DMS153 treated with DMSO at 0.1 percent for 48 hours (cell line): ENCODE data around the gene RBBP7.
"Not testable (repeated sequence)": the region's sequence is repeated elsewhere in the genome, so short reads cannot be mapped to it uniquely, and the experiment has no call there.

Experiments
- DNase-seq: peaks from one replicate; lab custom pipeline; 2025; ENCODE audit not compliant: unreplicated experiment; lab: John Stamatoyannopoulos, UW

RBBP7 gene

DNA sequence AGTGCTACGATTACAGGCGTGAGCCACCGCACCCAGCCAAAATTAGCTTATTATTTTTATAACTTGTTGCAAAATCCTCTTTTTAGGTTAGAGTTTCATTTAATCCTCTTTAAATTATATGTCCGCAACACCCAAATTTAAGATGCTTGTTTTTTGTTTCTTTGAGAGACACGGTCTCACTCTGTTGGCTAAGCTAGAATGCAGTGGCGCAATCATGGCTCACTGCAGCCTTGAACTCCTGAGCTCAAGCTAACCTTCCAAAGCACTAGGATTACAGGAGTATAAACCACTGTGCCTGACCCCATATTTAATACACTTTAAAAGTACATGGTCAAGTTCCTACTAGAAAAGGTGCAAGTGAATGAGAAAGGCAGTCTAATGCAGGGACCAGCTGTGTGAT, 2.2 kb downstream of the RBBP7 start:
- DNase-seq = no peak

DNA sequence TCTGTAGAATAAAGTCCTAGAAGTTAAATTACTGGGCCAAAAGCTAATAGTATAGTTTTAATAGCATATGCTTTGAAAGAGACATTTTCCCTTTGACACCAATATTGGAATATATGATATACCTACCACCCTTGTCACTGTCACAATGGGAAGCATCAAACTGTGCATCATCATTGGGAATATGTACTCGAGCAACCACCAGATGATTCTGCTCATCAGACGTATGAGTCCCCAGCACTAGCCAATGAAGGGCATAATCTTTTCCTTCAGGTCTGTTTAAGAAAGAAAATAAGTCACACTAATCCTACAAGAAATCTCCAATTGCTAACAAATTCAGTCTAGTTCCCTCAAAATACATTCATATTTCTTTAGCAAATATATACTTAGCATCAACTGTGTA, 7.3 kb downstream of the RBBP7 start:
- no peak for DNase-seq

DNA sequence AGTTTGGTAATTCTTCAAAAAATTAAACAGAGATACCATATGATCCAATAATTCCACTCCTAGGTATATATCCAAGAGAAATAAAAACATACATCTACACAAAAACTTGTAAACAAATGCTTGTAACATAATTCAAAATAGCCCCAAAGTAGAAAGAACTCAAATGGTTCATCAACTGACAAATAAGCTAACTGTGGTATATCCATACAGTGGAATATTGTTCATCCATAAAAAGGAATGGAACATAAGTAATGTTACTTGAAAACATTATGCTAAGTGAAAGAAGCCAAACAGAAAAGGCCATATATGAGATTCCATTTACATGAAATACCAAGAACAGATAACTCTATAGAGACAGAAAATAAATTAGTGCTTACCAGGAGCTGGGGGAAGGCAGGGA, 13.4 kb downstream of the RBBP7 start:
- no peak for DNase-seq

DNA sequence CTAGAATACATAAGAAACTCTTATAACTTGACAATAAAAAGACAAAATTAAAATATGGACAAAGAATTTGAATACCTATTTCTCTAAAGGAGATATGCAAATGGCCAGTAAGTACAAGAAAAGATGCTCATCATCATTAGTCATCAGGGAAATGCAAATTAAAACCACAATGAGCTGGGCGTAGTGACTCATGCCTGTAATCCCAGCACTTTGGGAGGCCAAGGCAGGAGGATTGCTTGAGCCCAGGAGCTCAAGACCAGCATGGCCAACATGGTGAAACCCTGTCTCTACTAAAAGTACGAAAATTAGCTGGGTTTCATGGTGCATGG, 14.1 kb downstream of the RBBP7 start:
- not testable (repeated sequence) for DNase-seq

DNA sequence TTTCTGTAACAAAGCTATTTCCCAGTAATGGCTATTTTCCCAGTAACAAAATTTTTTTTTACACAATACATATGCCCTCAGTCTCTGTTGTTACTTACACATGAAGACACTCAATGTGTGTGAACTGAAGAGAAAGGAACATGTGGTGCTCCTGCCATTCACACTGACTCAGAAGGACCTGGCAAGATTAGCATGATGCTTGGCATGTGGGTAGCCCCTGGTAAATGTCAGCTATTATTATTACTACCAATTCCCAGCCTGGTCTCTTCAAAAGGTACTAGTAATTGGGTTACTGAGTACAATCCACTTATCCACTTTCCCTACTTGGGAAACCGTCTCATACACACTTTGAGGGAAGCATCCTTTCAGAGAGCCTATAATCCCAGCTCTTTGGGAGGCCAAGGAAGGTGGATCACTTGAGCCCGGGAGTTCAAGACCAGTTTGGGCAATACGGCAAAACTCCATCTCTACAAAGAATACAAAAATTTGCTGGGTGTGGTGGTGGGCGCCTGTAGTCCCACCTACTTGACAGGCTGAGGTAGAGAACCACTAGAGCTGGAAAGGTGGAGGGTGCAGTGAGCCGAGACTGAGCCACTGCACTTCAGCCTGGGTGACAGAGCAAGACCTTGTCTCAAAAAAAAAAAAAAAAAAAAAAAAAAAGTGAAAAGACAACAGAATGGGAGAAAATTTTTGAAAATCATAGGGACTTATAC, 14.6 kb downstream of the RBBP7 start:
- no peak for DNase-seq

DNA sequence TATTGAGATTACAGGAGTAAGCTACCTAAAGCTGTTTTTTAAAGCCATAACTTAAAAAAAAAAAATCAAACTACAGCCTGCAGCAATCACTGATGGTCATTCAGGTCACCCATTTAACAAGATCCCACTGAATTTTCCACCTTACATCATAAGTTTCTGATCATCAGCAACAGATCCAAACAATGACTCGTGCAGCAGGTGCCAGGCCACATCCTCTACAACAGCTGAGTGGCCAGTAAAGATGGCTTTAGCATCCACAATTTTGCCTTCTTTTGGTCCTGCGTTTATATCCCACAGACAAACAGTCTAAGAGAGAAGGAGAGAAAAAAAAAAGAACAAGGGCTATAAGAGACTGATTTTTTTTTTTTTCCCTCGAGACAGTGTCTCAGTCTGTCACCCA, 16.6 kb downstream of the RBBP7 start:
- no peak for DNase-seq

DNA sequence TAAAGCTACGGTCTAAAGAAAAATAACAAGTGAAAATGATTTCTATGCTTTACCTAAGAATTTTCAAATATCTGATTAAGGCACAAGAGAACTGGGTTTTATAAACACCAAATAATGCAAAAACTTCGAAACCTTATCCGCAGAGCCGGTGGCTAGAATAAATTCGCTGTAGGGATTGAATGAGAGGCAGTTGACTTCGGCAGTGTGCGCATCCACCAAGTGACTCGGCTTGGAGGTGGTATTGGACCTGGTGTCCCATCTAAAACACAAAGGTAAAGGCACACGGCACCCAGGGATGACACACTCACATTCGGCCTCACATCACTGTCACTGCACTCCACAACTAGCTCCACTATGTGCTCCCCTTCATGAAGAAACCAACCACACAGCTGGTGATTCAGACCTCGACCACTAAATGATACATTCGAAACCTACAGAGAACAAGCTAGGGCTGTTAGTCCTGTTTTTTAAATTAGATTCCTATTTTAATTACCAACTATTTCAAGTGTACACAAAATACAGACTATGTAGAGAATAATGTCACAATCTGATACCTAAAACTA, 17.5 kb downstream of the RBBP7 start:
- no peak for DNase-seq

DNA sequence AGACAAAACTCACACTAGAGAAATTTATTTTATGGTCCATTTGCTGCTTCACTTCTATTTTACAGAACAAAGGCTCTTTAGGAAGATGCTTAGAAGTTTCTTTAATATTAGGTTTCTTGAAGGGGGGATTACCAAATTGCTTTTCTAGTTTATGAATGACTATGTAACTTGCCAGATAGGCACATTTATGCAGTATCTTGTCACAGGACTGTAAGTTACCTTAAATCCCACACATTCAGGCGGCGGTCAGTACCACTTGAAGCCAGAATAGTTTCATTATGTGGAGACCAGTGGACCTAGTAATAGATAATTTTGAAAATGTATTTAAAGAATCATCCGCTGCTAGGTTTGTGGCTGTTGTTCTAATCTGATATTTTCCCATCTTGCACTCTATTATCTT, 18.3 kb downstream of the RBBP7 start:
- no peak for DNase-seq

DNA sequence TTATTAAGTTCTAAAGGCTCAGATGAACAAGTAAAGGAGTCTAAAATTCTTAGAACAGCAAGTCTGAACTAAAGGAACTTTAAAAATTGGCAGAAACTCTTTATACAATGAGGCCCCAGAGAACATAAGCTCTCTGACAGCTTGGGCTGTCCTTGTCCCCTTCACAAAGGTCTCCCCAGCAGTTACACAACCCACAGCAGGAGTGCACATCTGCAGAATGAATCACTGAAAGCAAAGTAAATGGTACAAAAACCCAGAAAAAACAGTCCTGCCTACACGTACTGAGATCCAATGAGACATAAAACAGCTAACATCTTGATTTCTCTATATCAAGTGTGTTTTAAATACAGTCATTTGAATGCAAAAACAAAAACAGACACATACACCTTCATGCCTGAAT, 18.7 kb downstream of the RBBP7 start:
- DNase-seq = no peak

DNA sequence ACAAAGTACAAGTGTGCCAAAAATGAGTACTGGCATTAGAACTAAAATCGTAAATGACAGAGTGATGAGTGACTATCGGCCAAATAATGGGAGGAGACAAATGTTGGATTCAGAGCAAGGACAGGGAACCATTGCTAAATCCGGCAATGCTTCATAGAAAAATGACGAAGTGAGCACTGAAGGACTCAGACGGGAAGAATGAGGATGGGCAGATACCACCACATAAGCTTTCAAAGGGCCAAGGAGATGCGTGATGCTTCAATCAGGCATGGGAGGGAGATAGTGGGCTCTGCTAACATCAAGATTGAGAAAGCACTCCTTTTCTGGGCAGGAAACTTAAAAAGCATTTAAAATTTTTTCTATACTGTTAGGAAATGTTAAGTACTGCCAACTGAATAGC, 21.6 kb downstream of the RBBP7 start:
- DNase-seq = no peak

DNA sequence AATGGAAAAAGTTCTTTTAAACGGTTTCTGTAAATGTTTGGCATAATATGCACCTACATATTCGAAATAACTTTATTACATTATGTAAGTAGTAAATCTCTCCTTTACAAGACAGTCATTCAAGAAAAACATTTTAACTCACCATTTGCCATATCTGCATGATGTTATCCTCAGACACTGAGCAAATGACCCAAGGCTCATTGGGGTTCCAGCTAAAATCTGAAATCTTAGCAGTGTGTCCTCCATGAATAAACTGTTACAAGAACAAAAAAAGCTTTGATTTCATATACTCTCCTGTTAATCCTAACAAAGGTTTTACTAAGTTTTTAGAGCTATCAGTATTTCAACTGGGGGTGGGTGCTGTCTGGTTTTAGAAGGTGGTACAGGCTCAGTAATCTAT, 24.5 kb downstream of the RBBP7 start:
- no peak for DNase-seq

DNA sequence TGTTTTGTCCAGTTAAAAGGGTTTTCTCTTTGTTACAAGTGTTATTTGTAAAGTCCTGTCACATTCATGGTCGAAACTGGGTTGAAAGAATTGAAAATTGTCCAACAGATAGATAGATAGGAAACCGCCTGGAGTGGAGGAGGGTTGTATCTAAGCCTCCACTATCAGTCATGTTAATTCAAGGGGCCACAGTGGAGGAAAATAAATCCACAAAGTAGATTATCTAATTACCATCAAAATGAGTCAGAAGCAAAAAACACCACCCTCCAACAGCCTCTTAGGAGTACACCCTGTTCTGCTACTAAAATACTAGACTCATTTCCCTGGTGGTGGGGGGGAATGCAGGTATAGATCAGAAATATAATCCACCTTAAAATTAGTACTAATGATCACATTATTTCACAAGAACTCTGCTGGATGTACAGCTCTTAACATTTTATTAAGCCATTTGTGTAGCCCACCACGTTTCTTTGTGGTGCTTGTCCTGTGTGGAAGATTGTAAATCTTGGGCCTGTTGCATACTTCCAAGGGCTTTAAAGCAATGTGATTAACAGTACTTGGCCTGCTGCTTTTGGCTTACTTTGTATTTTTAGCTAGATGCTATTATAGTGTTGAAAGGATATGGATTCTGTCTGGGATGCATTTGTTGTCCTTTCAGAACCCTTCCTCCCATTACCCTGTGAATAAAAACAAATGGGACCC, 26.8 kb downstream of the RBBP7 start:
- DNase-seq = no peak

DNA sequence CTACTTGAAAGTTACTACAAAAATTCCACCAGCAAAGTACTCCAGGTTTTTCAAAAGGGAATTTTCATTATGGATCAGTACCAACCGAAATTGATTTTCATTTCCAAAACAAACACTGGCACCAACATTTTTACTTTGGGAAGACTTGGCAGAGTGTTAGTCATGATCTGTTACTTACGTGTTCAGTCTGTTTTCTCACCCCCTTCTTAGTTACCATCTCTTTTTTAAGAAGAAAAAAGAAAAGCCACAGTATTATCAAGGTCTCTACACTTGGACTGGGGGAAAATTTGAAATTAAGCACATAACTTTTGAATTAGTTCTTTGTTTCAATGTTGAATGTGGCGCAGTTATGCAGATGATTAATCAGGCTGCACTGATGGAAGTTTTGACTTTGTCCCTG, 27.5 kb downstream of the RBBP7 start:
- DNase-seq = no peak

DNA sequence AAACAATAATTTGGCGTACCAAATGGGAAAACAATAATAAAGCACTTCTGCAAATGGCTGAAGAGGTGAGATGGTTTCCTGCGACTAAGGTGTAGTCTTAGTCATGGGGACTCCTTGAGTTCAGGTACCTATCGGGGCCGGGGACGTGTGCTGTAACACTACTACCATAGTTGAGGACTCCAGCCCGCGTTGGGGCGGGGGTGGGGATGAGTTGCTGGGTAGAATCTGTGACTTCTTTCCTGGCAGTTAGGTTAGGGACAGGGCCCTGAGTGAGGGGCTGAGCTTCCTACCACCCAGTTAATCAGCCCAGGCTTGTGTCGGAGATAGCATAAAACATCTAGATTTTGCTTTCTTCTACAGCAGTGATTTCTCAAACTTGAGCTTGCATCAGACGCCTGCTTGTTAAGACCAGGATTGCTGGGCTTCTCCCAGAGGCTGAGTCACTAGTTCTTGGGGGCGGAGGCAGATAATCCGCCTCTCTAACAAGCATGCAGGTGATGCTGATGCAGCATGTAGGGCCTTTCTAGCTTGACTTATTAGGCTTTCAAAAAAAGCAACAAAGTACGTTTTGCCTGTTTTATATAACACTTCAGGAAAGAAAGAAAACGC, 30.2 kb downstream of the RBBP7 start:
- DNase-seq = no peak

DNA sequence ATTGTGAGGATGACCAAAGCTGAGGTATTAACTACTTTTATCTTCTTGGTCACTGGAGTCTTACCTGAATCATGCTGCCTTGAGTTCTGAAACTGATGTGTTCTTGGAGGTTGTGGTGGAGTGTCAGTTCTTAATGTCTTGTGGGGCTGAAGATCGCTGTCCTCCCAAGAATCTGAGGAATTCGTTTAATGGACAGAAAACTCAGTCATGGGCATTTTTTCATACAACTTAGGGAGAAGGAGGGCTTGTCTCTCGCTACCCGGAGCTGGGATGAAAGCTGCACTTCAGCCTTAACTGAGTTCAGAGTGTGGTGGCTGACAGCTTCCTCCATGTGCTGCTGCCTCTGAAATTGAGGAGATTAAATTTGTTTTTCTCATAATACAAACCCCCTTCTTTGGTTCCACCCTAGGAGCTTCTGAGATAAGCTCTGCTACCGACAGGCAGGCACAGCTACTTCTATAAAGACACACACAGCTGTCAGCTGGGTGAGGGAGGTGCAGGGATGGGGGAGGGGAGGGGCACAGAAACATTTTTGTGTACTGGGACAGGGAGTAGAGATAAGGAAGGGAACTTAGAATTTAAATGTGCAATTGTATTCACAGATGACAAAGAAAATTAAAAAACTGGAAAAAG, 30.8 kb downstream of the RBBP7 start:
- DNase-seq = no peak

DNA sequence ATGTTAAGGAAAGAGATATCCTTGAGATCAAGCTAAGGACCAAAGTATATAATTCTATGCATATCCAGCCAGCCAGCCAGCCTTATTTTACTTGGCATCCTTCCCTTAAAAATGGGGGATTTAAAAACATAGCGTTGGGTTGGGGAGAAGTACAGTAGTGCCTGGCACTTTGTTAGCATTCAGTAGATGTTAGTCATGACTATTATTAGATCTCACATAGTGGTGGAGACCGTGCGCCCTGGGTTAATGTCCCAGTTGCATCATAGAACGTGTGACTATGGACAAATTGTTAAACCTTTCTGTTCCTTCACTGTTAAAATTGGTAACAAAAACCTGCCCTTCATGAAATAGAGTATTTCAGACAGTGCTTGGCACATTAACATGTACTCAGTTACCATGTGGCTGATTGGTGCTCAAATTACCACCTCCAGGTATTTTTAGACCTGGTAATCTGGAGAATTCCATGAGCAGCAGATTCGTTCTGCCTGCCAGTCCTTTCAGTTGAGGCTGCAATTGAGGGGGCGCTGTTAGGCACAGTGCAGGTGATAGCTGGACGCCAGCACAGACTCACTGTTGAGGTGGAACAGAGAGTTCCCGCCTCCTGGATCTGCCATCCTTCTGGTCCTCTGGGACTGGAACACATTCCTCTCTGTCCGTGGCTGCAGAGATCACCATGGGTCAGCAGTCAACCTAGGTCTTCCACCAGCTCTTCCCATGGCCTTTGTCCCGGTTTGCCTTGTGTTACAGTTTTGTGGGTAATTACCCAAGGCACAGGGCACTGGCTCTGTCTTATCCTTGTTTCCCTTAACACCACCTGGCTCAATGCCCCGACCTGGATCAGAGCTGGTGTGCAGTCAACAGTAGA, 31.7 kb downstream of the RBBP7 start:
- no peak for DNase-seq

DNA sequence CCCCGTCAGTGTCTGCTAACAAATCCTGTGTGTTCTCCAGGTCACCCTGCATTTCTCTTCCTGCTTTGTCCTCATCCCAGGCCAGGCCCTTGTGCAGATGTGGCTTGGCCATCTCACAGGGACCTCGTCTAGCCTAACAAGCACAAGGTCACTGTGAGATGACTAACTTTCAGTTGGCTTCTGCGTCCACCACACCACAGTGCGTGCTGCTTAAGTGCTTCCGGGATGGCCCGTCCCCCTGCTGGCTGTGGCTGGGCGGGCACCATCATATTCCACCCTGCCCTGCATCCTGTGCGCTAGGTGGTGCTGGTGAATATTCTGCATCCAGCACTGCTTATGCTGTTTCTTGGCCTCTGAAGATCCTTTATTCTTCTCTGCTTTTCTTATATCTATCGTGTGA, 33.8 kb downstream of the RBBP7 start:
- DNase-seq = no peak

DNA sequence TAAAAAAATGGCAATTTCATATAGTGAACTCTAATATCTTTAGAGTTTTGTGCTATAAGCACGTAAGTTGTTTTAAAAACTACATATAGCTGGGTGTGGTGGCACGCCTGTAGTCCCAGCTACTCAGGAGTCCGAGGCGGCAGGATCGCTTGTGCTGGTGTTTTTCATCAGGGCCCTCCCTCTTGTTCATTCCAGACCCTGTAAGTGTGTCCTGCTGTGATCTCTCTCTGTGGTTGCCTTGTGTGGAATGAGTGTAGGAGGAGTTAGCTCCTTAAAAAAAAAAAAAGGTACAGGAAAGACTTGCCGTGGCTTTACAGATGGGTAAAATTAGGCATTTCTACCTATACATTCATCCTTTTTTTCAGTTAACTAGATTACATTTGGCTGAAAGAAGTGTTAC, 35.4 kb downstream of the RBBP7 start:
- no peak for DNase-seq

DNA sequence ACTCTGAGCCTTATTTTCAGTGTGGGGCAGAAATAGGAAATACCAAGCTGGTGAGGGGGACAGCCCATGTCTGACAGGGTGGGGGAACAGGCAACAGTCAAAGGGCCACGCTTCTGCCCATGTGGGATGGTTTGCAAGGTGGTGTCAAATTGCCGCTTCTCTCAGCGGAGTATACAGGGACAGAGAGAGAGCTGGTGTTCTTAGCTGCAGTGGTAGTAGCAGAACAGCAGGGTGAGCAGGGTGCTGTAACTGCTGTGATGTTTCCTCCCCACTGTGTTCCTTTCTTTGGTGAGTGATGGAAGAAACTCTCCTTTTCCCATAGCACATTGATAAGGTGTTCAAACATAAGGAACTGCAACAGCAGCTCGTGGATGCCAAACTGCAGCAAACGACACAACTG, 37.9 kb downstream of the RBBP7 start:
- no peak for DNase-seq

DNA sequence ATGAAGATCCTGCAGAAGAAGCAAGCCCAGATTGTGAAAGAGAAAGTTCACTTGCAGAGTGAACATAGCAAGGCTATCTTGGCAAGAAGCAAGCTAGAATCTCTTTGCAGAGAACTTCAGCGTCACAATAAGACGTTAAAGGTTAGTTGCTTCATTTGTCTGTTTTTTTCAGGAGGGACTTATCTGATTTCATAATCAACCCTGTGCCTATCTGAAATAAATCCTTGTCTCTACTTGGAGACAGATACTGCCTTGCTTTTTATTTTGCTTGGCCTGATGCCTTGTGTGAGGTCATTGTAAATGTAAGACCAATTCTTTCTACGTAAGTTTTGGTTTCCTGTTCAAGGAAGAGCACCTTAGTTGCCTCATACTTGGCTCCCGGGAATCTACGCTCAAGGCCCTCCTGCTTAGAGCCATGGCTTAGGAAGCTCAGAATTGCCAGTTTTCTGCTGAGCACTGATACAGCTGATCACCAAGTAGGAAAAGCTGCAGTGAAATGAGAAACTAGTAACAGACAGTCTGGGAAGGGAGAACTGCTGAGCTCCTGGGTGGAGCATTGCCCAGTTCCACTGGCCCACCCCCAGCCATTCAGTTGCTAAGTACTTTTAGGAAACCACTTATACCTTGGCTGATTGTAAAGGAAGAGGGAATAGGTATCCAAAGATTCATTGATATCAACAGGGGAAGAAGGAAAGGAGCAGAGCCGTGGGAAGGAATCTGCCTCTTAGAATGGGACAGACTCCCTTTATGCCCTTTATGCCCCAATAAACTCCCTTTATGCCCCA, 41.8 kb downstream of the RBBP7 start:
- DNase-seq = no peak
